ENCODE results near the gene SLC48A1.

The SLC48A1 gene

DNA sequence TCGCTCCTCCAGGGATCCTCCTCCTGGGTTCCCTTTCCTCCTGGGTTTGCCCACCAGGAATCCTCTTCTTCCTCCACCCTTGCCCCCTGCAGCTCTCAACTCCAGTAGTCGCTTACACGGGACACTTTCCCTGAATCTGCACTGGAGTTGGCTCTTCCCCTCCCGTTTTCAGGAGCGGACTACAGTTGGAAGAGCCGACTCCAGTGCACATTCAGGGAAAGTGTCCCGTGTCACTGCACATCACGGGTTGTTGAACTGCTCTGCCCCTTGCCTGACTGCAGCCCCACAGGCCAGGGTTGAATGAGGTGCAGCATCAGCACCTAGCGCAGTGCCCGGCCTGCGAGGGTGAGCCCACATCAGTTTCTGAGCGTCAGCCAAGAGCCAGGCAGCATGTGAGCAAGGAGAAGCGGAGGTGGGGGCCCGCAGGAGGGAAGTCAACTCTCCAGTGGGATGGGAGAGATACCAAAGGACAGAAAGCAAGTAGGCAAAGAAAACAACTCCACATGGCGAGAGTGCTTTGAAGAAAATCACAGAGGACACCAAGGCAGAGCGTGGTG lies 27.5 kb upstream of the SLC48A1 start:
- DNase-seq (ENCODE audit: low read depth in 1 of 2, low spot score in 1 of 2) = no peak
- no peak for TF ChIP-seq POLR2AphosphoS5 (IDR thresholded peaks at IDR 0.05; ENCODE audit: low read depth)
- no peak for TF ChIP-seq REST (IDR thresholded peaks at IDR 0.05; ENCODE audit: insufficient replicate concordance, low read depth)
- TF ChIP-seq SPI1 (IDR thresholded peaks at IDR 0.05; ENCODE audit: borderline replicate concordance, low read depth) = no peak
- TF ChIP-seq GABPA (IDR thresholded peaks at IDR 0.05; ENCODE audit: low read depth) = no peak
- no peak for TF ChIP-seq CTCF (IDR thresholded peaks at IDR 0.05; ENCODE audit: insufficient read depth, low read length)
- Histone ChIP-seq H3K4me3 (replicated peaks; ENCODE audit: insufficient read depth, low read length) (no peak overlapping the region), H3K27me3 (ENCODE audit: insufficient read depth, poor library complexity, severe bottlenecking) (no peaks in the 10 kb centered on the region), H3K27ac (replicated peaks) (no peak overlapping the region)

DNA sequence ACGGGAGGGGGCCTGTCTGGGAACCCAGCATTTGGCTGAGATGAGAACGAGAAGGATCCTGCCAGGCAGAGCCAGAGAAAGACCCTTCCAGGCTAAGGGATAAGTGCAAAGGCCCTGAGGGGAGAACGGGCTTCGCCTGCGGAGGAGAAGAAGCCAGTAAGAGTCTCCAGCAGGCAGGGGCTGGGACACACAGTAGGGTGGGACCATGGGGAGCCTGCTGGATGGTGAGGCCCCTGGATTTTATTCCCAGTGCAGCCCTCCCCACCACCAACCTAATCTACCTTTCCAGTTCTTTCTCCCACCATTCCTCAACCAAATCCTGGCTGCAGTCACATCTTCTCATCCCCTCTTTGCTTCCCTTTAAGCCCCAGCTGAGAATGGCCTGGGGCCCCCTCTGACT lies 27.0 kb upstream of the SLC48A1 start:
- H3K27me3 ChIP-seq (ENCODE audit: insufficient read depth, poor library complexity, severe bottlenecking) = no peaks in the 10 kb centered on the region
- no peak overlapping the region for H3K4me3 ChIP-seq (replicated peaks; ENCODE audit: insufficient read depth, low read length)
- TF ChIP-seq SPI1 (IDR thresholded peaks at IDR 0.05; ENCODE audit: borderline replicate concordance, low read depth) (no peak), POLR2AphosphoS5 (IDR thresholded peaks at IDR 0.05; ENCODE audit: low read depth) (no peak), CTCF (IDR thresholded peaks at IDR 0.05; ENCODE audit: insufficient read depth, low read length) (no peak), REST (IDR thresholded peaks at IDR 0.05; ENCODE audit: insufficient replicate concordance, low read depth) (no peak), GABPA (IDR thresholded peaks at IDR 0.05; ENCODE audit: low read depth) (no peak)
- no peak for DNase-seq (ENCODE audit: low read depth in 1 of 2, low spot score in 1 of 2)
- no peak overlapping the region for H3K27ac ChIP-seq (replicated peaks)

GRCh38 chr12:47746523-47746922 lies 26.5 kb upstream of the SLC48A1 start:
- TF ChIP-seq CTCF (IDR thresholded peaks at IDR 0.05; ENCODE audit: insufficient read depth, low read length) (no peak), POLR2AphosphoS5 (IDR thresholded peaks at IDR 0.05; ENCODE audit: low read depth) (no peak), SPI1 (IDR thresholded peaks at IDR 0.05; ENCODE audit: borderline replicate concordance, low read depth) (no peak), REST (IDR thresholded peaks at IDR 0.05; ENCODE audit: insufficient replicate concordance, low read depth) (no peak), GABPA (IDR thresholded peaks at IDR 0.05; ENCODE audit: low read depth) (no peak)
- Histone ChIP-seq H3K4me3 (replicated peaks; ENCODE audit: insufficient read depth, low read length) (no peak overlapping the region), H3K27me3 (ENCODE audit: insufficient read depth, poor library complexity, severe bottlenecking) (no peaks in the 10 kb centered on the region), H3K27ac (replicated peaks) (no peak overlapping the region)
- no peak for DNase-seq (ENCODE audit: low read depth in 1 of 2, low spot score in 1 of 2)
